Nucleus accumbens (tissue), 56 donors: ENCODE results near the gene RPL10.
A peak's percentile ranks its signal among the peaks of the same experiment; 100 is the strongest.

Source experiments
- DNase-seq, 56 donors: peaks; one replicate each; lab custom pipeline; 2025; lab: John Stamatoyannopoulos, UW

The RPL10 gene

DNA sequence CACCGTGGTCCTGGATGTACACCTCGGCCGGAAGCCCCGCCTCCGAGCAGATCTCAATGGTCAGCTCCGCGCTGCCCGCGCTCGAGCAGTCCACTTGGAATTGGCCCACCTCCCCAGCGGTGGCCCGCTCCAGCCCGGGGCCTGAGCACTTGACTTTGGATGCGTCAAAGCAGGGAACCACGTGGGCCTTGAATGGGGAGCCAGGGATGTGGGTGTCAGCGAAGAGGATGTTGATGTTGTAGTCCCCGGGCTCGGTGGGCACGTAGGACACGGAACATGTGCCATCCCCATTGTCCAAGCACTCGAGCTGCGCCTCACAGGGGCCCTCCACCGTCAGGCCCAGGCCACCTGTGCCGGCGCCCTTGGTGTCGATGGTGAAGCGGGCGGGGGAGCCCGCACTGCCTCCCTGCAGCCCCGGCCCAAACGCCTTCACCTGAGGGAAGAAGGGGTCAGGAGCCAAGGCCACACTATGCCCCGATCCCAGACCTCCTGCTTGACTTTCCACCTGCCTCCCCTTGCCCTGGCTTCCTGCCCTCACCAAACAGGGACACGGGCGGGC is 37.9 kb upstream of the RPL10 start:
- no peak for DNase-seq

DNA sequence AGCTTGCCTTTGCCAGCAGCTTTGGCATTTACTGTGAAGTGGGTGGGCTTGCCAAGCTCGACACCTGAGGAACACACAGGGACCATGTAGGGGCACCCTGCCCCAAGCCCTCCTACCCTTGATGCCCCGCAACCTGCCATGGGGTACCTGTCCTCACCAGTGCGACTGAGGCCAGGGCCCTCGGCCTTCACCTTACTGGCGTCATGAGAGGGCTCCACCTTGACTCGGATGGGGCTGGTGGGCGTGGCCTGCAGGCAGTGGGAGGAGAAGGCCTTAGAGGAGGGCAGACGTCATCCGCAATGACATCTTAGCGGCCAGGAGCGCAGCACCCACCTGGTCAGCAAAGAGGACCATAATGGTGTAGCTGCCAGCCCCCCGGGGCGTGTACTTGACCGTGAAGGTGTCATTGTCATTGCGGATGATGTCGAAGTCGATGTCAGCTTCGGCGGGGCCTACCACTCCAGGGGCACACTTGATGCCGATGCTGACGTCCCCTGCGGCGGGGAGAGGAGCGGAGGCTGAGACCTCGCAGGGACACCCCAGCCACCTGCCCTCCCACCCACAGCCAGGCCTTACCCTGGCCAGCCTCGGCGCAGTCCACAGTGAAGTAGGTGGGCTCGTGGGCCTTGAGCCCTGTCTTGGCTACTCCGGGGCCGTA is 36.0 kb upstream of the RPL10 start:
- no peak for DNase-seq

DNA sequence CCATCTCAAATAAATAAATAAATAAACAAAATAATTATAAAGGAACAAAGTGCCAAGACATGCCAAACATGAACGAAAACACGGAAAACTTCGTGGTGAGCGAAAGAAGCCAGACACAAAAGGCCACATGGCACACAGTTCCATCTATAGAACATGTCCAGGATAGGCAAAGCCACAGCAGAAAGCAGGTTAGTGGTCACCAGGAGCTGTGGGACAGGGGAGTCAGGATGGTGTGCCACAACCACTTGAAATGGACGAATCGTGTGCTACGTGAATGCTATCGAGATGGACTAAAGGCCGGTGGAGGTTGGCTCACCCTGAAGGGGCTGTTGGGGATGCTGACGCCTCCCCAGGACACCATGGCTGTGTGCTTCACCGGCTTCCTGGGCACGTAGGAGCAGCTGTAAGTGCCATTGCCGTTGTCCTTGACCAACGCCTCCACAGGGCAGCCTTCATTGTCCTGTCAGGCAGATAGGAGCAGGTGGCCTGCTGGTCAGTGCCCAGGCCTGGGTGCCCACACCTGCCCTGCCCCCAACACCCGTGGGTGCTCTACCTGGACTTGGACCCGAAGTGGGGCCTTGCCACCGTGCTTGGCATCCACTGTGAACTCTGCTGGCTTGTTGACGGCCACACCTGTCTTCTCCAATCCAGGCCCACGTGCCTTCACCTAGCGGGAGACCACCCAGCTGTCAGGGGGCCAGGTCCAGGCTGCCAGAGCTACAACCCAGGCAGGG is 34.3 kb upstream of the RPL10 start:
- no peak for DNase-seq

DNA sequence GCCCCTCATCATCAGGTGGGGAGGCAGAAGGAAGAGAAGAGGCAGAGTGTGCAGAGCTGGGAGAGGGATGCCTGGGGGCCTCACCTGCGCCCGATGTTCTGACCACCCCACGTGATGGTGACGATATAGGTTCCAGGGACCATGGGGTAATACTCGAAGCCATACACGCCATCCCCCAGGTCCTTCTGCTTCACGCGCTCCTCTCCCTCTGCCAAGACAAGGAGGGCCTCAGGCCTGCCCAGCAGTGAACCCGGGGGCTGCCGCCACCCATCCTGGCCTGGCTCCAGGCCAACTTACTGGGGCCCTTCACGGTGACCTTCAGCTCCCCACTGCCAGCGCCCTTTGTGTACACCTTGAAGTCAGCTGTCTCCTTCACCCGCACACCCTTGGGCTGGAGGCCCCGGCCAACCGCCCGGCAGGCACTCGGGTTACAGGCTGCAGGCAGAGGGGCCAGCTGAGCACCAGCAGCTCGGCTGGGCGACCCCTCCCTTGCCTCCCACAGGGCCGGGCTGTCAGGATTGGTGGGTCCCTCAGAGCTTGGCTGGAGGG is 33.1 kb upstream of the RPL10 start:
- DNase-seq, result no peak

DNA sequence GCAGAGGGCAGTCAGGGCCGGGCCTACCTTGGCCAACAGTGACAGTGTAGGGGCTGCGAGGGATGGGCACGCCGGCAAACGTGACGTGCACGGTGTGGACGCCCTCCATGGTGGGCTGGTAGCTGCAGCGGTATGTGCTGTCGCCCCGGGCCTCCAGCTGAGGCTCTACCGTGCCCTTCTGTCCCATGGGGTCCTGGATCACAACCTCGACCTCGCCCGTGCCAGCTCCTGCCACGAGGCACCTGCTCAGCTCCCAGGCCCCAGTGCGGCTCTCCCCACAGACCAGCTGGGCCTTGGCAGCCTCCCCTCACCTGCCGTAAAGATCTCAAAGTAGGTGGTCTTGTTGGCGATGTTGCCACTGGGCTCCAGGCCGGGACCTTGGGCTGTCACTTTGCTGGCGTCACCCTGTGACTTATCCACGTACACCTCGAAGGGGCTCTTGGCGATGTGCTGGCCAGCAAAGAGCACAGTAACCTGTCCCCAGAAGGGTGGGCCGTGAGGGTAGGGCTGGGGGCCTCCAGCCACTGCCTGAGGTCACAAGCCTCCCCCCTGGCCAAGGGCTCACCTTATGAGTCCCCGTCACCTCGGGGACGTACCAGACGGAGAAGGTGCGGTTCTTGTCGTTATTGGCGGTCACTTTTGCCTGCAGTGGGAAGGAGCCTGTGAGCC is 32.0 kb upstream of the RPL10 start:
- DNase-seq, result no peak

DNA sequence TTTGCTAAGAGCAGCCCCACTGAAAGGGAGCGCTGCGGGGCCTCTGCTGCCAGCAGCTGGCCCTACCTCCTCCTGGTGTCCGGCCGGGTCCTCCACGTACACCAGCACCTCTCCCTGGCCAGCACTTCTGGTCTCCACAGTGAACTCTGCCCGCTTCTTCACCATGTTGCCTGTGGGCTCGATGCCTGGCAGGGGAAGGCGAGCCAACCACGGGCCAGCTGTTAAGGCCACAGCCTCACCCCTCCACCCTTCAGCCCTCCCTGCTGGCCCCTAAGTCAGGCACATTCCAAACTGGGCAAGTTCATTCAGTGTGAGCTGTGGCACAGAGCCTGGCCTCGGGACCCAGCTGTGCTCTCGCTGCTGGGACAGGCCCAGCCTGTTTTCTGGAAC is 31.5 kb upstream of the RPL10 start:
- DNase-seq, result peak in 34 of 56 donors; percentile 1 to 66 (median 31)

DNA sequence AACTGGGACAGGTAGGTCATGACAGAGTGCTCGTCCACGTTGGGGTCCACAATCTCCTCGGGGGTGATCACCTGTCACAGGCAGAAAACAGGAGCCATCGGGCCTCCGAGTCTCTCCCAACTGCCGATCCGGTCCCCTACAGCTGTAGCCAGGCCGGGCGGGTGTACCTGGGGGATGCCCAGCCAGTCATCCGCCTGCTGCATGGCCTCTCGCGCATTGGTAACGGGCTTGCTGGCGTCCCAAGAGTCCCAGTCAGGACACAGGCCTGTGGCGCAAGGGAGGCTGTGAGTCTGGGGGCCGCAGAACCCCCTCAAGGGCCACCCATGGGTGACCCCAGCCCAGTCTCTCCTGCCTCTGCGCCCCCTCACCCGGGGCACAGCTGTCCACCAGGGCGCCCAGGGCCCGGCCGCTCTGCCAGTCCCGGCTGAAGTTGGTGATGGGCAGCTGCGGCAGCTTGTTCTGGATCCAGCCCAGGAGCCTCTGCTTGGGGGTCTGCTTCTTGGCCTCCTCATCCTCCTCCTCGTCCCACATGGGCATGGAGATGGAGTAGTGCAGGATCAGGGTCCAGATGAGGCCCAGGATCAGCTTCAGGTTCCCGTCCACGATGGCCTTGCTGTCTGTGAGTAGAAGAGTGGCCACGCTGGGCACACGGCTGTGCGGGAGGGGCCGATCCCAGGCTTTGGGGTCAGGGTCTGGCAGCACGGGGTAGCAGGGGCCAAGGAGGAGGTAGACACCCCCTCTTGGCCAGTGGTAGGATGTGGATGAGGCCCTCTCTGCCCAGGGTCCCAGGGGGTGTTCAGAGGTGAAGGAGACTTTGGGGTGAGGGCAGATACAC is 30.5 kb upstream of the RPL10 start:
- no peak for DNase-seq

DNA sequence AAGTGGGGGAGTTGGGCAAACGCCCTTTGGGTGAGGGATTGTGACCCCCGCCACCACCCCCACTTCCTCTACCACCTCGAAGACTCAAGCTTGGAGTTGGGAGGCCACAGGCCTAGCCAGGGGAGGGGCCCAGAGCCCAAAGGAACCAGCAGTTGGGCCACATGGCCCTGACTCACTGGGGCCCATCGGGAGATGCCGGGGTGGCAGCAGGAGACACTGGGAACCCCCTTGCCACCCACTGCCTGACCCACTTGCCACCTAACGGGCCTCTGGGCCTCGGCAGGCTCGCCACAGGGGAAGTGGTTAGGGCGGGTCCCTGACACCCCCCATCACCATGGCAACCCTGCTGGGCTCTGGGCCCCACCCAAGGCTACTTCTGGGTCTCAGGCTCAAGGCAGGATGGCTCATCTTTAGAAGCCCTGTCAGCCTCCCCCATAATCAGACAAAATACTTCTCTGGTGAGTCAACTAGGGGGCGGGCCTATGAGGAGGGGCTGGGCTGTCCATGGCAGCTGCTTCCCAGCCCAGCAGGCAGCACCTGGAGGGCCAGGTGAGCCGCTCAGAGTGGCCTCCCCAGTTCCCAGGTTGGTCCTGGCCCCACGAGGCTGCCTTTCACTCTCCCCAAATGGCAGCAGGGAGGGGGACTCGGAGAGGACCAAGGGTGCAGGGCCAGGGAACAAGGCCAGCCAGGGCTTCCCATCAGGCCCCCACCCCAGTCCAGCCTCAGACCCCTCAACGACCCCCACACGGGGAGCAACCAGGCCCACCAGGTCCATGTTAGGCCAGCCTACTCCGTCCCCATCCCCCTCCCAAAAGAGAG is 29.3 kb upstream of the RPL10 start:
- DNase-seq, result peak in 5 of 56 donors; percentile 3 to 59 (median 13)

DNA sequence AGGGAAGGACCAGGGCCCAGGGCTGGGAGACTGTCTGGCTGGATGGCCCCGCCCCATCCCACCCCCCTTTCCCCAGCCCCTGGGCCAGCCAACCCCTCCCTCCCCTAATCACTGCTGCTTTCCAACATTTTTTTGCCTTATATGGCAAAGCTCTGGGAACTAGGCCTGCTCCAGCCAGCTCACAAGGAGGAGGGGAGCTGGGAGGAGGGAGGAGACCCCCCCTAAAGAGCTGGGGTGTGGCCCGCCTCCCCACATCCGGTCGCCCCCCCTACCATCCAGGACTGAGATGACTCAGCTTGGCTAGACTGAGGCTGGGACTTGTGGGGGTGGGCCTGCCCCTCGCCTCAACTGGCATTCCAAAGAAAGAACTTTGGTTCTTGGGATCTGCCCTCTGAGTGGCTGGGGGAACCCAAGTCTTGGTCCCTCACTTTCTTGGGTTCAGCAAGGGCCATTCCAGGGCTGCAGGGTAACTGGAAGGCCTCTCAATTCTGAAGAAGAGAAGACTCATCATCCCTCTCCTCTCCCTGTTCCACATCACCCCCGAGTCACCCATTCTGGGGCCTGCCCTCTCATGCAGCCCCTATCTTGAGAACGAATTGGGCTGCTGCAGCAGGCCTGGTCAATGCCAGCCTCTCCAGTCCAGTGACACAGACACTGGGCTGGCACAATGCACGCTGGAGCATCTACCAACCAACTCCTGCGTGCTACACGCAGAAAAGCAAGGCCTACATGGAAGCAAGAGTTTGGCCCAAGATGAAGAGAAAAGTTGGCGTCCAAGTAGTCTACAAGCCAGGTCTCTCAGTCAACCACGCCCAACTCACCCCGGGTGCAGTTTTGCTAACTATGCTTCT is 28.5 kb upstream of the RPL10 start:
- DNase-seq, result peak in 39 of 56 donors; percentile 3 to 62 (median 32)

DNA sequence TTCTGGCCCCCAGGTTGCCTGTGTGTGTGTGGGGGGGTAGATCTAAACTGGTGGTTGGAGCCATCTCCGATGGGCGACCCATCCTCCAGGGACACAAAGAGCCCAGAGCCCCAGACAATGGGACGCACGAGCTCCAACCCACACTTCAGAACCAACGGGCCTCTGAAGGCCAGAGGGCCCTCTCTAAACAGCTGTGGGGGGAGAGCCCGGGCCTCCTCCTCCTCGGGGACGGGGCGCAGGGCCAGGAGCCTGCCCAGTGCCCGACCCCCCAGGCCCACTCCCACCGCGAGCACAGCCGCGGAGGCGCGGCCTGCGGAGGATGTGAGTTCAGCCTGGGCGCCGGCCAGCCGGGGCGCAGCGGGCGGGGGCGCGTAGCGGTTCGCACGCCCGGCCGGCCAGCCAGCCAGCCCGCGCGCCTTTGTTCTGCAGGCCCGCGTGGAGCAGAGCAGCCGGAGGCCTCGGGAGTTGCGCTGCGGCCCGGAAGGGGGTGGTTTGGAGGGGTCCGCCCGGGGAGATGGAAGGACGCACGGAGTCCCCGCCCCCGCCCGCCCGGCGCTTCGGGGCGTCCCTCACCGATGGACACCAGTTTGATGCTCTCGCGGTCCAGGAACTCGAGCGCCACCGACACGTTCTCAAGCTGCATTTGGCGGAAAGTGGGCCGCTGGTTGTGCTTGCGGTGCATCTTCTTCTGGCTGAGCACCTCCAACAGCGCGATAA is 27.7 kb upstream of the RPL10 start:
- peak in 8 of 56 donors; percentile 10 to 40 (median 23) for DNase-seq

DNA sequence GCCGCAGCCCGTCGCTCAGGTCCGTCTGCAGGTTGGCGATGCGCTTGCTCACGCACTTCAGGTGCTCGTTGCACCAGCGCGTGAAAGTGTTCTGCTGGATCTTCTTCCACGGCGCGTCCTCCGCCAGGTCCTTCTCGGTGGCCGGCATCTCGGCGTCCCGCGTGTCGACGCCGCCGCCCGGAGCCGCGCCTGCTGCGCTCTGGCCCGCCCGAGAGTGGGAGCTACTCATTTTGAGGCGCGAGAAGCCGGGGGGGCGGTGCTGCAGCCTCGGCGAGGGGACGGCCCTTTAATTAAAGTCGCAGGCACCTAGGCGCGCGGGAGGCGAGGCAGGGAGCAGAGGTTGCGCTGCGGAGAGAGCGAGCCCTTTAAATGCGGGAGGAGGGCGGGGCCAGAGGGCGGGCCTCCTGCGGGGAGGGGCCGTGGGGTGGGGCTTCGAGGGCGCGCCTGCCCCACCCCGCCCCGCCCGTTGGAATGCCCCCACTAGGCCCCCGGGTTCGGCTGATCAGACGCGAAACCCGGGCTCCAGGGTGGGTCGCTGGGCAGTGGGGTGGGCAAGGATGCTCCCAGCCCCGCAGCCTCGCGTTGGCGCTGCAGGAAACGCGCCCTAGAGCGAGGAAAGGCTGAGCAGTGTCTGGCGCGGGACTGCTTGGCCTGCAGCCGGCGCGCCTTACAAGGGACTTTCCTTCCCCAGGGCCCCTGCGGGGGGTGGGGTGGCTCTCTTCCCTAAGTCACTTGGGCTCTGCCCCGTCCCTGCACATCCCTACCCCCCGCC is 27.0 kb upstream of the RPL10 start:
- peak; percentile 17 to 93 (median 81) for DNase-seq

DNA sequence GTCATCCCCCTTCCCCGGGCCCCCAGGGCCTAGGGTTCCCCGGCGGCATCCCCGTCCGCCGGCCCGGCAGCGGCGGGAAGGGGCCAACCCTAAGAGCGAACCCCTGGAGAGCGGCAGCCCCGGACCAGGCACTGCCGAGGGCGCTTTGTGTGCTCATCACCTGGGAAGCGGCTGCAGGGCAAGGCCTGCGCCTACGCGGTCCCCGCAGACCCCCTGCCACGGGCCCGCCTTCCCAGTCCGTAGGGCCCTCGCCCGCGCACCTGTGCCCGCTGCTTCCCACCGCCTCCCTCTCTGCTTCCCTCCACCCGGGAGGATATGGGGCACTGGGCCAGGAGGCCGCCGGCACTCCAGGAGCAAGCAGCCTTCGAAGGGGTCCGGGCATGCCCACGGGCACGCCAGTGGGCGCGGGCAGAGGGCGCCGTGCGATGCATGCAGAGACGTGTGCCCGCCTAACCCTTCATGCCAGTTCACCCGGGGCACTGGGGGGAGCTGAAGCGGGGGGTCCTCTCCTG is 26.3 kb upstream of the RPL10 start:
- DNase-seq, result no peak

DNA sequence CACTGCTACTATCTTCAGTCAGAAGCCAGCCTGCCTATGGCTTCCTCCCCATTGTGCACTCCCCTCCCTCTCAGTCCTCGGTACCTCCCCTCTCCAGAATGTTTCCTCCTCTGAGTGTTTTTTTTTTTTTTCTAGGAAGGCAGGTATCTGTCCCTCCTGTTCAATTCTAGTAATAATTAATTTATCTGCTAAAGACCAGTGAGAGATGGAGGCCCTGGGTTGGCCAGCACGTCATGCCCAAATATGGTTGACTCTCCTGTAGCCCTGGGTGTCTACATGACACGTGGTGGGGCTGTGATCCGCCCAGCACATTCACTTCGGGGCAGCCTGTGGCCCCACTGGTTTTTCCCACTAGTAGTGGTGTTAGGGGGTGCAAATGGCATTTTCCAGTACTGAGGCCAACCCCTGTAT is 25.6 kb upstream of the RPL10 start:
- DNase-seq, result no peak

DNA sequence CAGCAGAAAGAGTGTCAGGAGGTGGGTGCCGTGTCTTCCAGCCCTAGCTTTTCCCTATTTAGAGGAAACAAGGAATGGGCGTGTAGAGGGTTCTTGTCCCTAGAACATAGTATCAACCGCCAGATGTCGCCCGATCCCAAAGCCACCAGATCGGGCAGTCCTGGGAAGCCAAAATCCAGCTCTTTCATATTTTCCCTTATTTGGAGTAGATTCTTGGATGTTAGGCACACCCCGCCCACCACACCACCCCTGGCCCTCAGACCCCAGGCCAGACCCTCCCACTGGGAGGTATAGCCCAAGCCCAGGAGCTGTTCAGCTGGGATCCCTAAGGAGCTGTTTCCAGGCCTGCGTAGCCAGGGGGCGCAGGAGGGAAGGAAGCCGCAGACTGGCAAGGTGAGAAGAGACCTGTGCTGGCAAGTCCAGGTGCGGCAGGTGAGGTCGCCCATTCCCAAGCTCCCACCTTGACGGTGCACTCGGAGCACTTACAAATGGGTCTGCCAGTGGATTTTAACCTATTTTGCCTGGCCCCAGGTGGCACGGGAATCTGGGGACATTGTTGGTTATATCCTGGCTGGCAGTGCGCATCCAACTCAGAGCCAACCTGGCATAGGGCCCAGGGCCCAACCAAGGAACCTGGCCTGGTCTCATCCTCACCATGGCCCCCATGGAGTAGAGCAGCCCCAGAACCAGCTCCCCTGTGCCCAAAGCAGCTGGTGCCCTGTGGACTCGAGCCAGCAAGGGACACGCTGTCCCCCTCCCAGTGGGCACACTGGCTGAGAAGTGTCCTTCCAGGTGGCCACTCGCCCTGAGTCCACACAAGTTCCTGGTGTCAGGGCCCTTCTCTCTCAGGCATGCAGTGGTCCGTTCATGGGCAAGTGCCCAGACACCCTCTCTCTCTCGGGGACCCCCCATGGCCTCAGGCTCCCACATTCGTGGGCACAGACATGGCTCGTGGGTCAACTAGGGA is 24.6 kb upstream of the RPL10 start:
- DNase-seq, result peak in 43 of 56 donors; percentile 8 to 70 (median 48)
